WTC11 (cell line): ENCODE results near the gene AKT3. TPM values are rescaled to one million over a fixed set of nuclear protein-coding genes. Genes with fewer than 3 reads are reported as not detected.

ENCODE experiments used
- ATAC-seq: fragments of 200-7000 bp; cut with Tn5 transposase; 2 replicates; pipeline ENCODE4 v1.10.0; 2021; ENCODE audit warnings: mild to moderate bottlenecking, moderate library complexity
- CTCF ChIA-PET: fragments of 300-600 bp; sonication (Branson Sonifier 250); formaldehyde crosslinking; loops from one replicate; lab custom pipeline; 2021; ENCODE audit warnings: antibody characterized with exemption; lab: Charles Lee
- POLR2A ChIA-PET: fragments of 350-600 bp; sonication (Branson Sonifier 250); formaldehyde crosslinking; loops from one replicate; lab custom pipeline; 2021; ENCODE audit warnings: antibody characterized with exemption; lab: Charles Lee
- DNase-seq: peaks from one replicate; pipeline ENCODE4 v3.0.0; 2021; ENCODE audit warnings: low spot score
- H3K27ac Mint-ChIP-seq: 2 replicates; pipeline ENCODE4 v1.8.0; 2021; ENCODE audit warnings: mixed read lengths
- H3K27me3 Mint-ChIP-seq: 2 replicates; pipeline ENCODE4 v1.8.0; 2021; ENCODE audit warnings: low read depth, mild to moderate bottlenecking, moderate library complexity, mixed read lengths
- H3K36me3 Mint-ChIP-seq: 2 replicates; pipeline ENCODE4 v1.8.0; 2021; ENCODE audit warnings: mixed read lengths
- H3K4me1 Mint-ChIP-seq: 2 replicates; pipeline ENCODE4 v1.8.0; 2022; ENCODE audit warnings: mixed read lengths
- H3K4me3 Mint-ChIP-seq: 2 replicates; pipeline ENCODE4 v1.8.0; 2021; ENCODE audit warnings: mild to moderate bottlenecking, moderate library complexity, mixed read lengths
- H3K9me3 Mint-ChIP-seq: 2 replicates; pipeline ENCODE4 v1.8.0; 2021; ENCODE audit warnings: mixed read lengths
- ETV6 ChIP-seq: sonication (generic); formaldehyde crosslinking; IDR thresholded peaks from 2 replicates; pipeline ENCODE4 v1.8.1; 2022; ENCODE audit warnings: mild to moderate bottlenecking, missing genetic modification reagents
- GRHL2 ChIP-seq: fragments of 250-450 bp; sonication (Bioruptor Pico); IDR thresholded peaks from 2 replicates; pipeline ENCODE4 v1.8.0; 2022; ENCODE audit warnings: mild to moderate bottlenecking, moderate library complexity; ENCODE audit not compliant: insufficient replicate concordance, severe bottlenecking
- HMGA2 ChIP-seq: fragments of 250-450 bp; sonication (Bioruptor Pico); IDR thresholded peaks from 2 replicates; pipeline ENCODE4 v1.4.0; 2021; ENCODE audit warnings: mild to moderate bottlenecking, moderate library complexity
- JAZF1 ChIP-seq: fragments of 250-450 bp; sonication (Bioruptor Pico); IDR thresholded peaks from 2 replicates; pipeline ENCODE4 v1.9.0; 2021; ENCODE audit warnings: moderate library complexity, mild to moderate bottlenecking, inconsistent platforms
- JUN ChIP-seq: sonication (generic); formaldehyde crosslinking; IDR thresholded peaks from 2 replicates; pipeline ENCODE4 v1.8.0; 2023; ENCODE audit warnings: mild to moderate bottlenecking, missing genetic modification reagents
- NFE2L1 ChIP-seq: sonication (generic); formaldehyde crosslinking; IDR thresholded peaks from 2 replicates; pipeline ENCODE4 v1.8.1; 2023; ENCODE audit warnings: missing genetic modification reagents
- NFYB ChIP-seq: sonication (generic); formaldehyde crosslinking; conservative IDR thresholded peaks from 2 replicates; pipeline ENCODE4 v1.8.0; 2022; ENCODE audit warnings: low read depth, missing genetic modification reagents
- PRRX2 ChIP-seq: fragments of 250-450 bp; sonication (Bioruptor Pico); IDR thresholded peaks from 2 replicates; pipeline ENCODE4 v1.8.0; 2021; ENCODE audit warnings: mild to moderate bottlenecking
- SMAD3 ChIP-seq: sonication (generic); formaldehyde crosslinking; IDR thresholded peaks from 2 replicates; pipeline ENCODE4 v1.8.0; 2022; ENCODE audit warnings: missing genetic modification reagents, mild to moderate bottlenecking, borderline replicate concordance
- ZBTB21 ChIP-seq: sonication (generic); formaldehyde crosslinking; IDR thresholded peaks from 2 replicates; pipeline ENCODE4 v1.8.1; 2023; ENCODE audit warnings: mild to moderate bottlenecking, missing genetic modification reagents, borderline replicate concordance
- ZNF396 ChIP-seq: fragments of 250-450 bp; sonication (Bioruptor Pico); IDR thresholded peaks from 2 replicates; pipeline ENCODE4 v1.8.0; 2021; ENCODE audit warnings: mild to moderate bottlenecking, moderate library complexity, borderline replicate concordance
- ZNF423 ChIP-seq: fragments of 250-450 bp; sonication (Bioruptor Pico); IDR thresholded peaks from 2 replicates; pipeline ENCODE4 v2.1.2; 2022; ENCODE audit warnings: mild to moderate bottlenecking, moderate library complexity
- total RNA-seq: library from RNA; stranded (reverse); gene quantifications from 3 replicates; pipeline ENCODE4 v1.2.3, GENCODE V29; 2021
- TF ChIP-seq, protein P1 (sequence below): sonication (generic); formaldehyde crosslinking; IDR thresholded peaks from 2 replicates; pipeline ENCODE4 v1.8.1; 2023; ENCODE audit warnings: mild to moderate bottlenecking, missing genetic modification reagents, moderate library complexity
- TF ChIP-seq, protein P2 (sequence below): fragments of 200-600 bp; IDR thresholded peaks from 2 replicates; pipeline ENCODE4 v1.8.0; 2022; ENCODE audit warnings: antibody characterized with exemption
- TF ChIP-seq, protein P3 (sequence below): fragments of 250-450 bp; sonication (Bioruptor Pico); IDR thresholded peaks from 2 replicates; pipeline ENCODE4 v1.9.0; 2021; ENCODE audit warnings: mild to moderate bottlenecking, borderline replicate concordance
- TF ChIP-seq, protein P4 (sequence below): fragments of 250-450 bp; sonication (Bioruptor Pico); IDR thresholded peaks from 2 replicates; pipeline ENCODE4 v1.8.0; 2021; ENCODE audit warnings: mild to moderate bottlenecking
- TF ChIP-seq, protein P5 (sequence below): sonication (generic); formaldehyde crosslinking; IDR thresholded peaks from 2 replicates; pipeline ENCODE4 v1.8.1; 2022; ENCODE audit warnings: mild to moderate bottlenecking, moderate library complexity, missing genetic modification reagents
- TF ChIP-seq, protein P6 (sequence below): sonication (generic); formaldehyde crosslinking; IDR thresholded peaks from 2 replicates; pipeline ENCODE4 v1.8.1; 2022; ENCODE audit warnings: low read depth, mild to moderate bottlenecking, moderate library complexity, missing genetic modification reagents, borderline replicate concordance

AKT3 gene
- total RNA-seq, 1 experiment from 2014 or later: 38.5 TPM

DNA sequence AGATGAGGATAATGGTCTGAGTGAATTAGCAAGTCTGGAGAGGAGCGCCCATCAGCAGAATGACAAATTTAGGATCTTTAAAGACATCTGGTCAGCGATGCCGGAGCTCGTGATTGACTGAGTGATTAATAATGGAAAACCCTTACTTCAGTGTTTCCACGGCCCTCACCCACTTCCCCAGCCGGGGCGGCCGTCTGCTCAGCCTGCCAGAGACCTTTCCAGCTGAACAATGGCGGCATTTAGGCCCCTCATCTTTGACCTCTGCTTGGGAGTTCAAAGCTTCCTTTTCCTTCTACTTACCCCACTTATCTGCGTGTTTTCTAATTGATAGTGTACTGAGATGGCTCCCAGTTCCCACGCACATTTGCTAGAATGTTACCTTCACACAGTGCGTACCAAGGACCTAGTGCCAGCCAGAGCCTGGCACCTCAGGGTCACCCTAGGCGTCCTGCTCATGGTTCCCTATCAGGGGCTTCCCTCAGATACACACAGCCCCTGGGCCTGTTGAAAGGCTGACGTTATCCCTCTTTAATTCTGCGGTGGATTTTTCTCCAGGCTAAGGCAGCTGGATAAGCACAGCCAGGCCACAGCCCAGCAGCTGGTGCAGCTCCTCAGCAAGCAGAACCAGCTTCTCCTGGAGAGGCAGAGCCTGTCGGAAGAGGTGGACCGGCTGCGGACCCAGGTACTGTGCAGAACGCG lies 361.4 kb downstream of the AKT3 start:
- Mint-ChIP-seq H3K4me1 (peaks cover 77% of the 10 kb centered on the region), H3K4me3 (peak overlapping the region; percentile 17; the same call in 1 of the 2 replicates), H3K27ac (peak overlapping the region; percentile 99), H3K36me3 (peaks cover 4% of the 10 kb centered on the region; the same call in 1 of the 2 replicates), H3K9me3 (no peaks in the 10 kb centered on the region), H3K27me3 (no peaks in the 10 kb centered on the region)
- DNase-seq: no peak
- TF ChIP-seq SMAD3 (no peak), ZNF396 (CRISPR knock-in tag) (no peak)
- TF ChIP-seq, protein P1, sequence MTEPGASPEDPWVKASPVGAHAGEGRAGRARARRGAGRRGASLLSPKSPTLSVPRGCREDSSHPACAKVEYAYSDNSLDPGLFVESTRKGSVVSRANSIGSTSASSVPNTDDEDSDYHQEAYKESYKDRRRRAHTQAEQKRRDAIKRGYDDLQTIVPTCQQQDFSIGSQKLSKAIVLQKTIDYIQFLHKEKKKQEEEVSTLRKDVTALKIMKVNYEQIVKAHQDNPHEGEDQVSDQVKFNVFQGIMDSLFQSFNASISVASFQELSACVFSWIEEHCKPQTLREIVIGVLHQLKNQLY (CRISPR knock-in tag): no peak
- ChIA-PET POLR2A (no interaction called here), CTCF (interaction anchor here (1.5 kb wide), 1 partner anchor 13 kb away, joined by 7 read pairs; no protein-coding TSS in a partner anchor)
- no peak for ATAC-seq

DNA sequence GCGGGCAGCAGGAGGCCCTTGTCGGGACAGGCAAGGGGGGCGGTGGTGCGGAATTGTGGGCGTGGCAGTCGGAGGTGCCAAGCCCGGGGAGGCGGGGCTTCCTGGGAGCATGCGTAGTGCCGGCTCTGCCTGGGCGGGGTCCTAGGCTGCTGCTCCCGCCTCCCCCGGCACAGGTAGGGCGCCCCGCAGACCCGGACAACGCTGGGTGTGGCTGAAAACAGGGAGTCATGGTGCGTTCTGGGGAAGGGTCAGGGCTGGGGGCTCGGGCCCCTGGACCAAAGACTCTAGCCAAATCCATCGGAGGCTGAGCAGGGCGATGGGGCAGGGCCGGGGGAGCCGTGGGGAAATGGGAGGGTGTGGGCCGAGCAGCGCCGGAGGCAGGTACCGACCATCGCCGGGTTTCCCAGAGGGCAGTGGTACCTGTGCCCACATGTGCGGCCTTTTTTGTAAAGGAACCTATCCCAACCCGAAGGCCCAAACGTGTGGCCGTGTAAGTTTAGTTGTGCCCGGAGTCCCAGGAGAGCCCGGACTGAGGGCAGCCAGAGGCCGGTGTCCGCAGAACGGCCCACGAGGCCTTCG lies 362.3 kb downstream of the AKT3 start:
- ATAC-seq (peak; percentile 49), DNase-seq (peak; percentile 80)
- Mint-ChIP-seq H3K36me3 (no peaks in the 10 kb centered on the region), H3K9me3 (no peaks in the 10 kb centered on the region), H3K27me3 (no peaks in the 10 kb centered on the region), H3K4me1 (peaks cover 70% of the 10 kb centered on the region), H3K27ac (peak overlapping the region; percentile 99), H3K4me3 (peak overlapping the region; percentile 34; the same call in 1 of the 2 replicates)
- POLR2A ChIA-PET: no interaction called here
- CTCF ChIA-PET: interaction anchor here (1.5 kb wide), 1 partner anchor 12 kb away, joined by 7 read pairs; no protein-coding TSS in a partner anchor
- TF ChIP-seq, protein P2, sequence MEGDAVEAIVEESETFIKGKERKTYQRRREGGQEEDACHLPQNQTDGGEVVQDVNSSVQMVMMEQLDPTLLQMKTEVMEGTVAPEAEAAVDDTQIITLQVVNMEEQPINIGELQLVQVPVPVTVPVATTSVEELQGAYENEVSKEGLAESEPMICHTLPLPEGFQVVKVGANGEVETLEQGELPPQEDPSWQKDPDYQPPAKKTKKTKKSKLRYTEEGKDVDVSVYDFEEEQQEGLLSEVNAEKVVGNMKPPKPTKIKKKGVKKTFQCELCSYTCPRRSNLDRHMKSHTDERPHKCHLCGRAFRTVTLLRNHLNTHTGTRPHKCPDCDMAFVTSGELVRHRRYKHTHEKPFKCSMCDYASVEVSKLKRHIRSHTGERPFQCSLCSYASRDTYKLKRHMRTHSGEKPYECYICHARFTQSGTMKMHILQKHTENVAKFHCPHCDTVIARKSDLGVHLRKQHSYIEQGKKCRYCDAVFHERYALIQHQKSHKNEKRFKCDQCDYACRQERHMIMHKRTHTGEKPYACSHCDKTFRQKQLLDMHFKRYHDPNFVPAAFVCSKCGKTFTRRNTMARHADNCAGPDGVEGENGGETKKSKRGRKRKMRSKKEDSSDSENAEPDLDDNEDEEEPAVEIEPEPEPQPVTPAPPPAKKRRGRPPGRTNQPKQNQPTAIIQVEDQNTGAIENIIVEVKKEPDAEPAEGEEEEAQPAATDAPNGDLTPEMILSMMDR: no peak
- TF ChIP-seq, protein P3, sequence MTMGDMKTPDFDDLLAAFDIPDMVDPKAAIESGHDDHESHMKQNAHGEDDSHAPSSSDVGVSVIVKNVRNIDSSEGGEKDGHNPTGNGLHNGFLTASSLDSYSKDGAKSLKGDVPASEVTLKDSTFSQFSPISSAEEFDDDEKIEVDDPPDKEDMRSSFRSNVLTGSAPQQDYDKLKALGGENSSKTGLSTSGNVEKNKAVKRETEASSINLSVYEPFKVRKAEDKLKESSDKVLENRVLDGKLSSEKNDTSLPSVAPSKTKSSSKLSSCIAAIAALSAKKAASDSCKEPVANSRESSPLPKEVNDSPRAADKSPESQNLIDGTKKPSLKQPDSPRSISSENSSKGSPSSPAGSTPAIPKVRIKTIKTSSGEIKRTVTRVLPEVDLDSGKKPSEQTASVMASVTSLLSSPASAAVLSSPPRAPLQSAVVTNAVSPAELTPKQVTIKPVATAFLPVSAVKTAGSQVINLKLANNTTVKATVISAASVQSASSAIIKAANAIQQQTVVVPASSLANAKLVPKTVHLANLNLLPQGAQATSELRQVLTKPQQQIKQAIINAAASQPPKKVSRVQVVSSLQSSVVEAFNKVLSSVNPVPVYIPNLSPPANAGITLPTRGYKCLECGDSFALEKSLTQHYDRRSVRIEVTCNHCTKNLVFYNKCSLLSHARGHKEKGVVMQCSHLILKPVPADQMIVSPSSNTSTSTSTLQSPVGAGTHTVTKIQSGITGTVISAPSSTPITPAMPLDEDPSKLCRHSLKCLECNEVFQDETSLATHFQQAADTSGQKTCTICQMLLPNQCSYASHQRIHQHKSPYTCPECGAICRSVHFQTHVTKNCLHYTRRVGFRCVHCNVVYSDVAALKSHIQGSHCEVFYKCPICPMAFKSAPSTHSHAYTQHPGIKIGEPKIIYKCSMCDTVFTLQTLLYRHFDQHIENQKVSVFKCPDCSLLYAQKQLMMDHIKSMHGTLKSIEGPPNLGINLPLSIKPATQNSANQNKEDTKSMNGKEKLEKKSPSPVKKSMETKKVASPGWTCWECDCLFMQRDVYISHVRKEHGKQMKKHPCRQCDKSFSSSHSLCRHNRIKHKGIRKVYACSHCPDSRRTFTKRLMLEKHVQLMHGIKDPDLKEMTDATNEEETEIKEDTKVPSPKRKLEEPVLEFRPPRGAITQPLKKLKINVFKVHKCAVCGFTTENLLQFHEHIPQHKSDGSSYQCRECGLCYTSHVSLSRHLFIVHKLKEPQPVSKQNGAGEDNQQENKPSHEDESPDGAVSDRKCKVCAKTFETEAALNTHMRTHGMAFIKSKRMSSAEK (CRISPR knock-in tag): no peak
- TF ChIP-seq HMGA2 (CRISPR knock-in tag): no peak
- no peak for TF ChIP-seq NFYB
- no peak for TF ChIP-seq JAZF1 (CRISPR knock-in tag)
- TF ChIP-seq, protein P1 (CRISPR knock-in tag): no peak
- no peak for TF ChIP-seq NFE2L1
- TF ChIP-seq ETV6: no peak
- peak; percentile 41; the same call in 1 of the 2 replicates for TF ChIP-seq ZBTB21 (CRISPR knock-in tag)
- TF ChIP-seq, protein P4, sequence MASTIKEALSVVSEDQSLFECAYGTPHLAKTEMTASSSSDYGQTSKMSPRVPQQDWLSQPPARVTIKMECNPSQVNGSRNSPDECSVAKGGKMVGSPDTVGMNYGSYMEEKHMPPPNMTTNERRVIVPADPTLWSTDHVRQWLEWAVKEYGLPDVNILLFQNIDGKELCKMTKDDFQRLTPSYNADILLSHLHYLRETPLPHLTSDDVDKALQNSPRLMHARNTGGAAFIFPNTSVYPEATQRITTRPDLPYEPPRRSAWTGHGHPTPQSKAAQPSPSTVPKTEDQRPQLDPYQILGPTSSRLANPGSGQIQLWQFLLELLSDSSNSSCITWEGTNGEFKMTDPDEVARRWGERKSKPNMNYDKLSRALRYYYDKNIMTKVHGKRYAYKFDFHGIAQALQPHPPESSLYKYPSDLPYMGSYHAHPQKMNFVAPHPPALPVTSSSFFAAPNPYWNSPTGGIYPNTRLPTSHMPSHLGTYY (CRISPR knock-in tag): no peak
- TF ChIP-seq, protein P5, sequence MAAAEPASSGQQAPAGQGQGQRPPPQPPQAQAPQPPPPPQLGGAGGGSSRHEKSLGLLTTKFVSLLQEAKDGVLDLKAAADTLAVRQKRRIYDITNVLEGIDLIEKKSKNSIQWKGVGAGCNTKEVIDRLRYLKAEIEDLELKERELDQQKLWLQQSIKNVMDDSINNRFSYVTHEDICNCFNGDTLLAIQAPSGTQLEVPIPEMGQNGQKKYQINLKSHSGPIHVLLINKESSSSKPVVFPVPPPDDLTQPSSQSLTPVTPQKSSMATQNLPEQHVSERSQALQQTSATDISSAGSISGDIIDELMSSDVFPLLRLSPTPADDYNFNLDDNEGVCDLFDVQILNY: 0 out of 2 replicates have a peak, but pooled peaks have one; percentile 15
- TF ChIP-seq, protein P6, sequence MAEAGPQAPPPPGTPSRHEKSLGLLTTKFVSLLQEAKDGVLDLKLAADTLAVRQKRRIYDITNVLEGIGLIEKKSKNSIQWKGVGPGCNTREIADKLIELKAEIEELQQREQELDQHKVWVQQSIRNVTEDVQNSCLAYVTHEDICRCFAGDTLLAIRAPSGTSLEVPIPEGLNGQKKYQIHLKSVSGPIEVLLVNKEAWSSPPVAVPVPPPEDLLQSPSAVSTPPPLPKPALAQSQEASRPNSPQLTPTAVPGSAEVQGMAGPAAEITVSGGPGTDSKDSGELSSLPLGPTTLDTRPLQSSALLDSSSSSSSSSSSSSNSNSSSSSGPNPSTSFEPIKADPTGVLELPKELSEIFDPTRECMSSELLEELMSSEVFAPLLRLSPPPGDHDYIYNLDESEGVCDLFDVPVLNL (CRISPR knock-in tag): no peak
- TF ChIP-seq JUN (CRISPR knock-in tag): no peak
- TF ChIP-seq ZNF423 (CRISPR knock-in tag): no peak
- TF ChIP-seq GRHL2 (CRISPR knock-in tag): no peak
- no peak for TF ChIP-seq PRRX2 (CRISPR knock-in tag)
- TF ChIP-seq, all 79 proteins: peak for 2
